Activated CD4-positive, alpha-beta T cell treated with anti-CD3 and anti-CD28 coated beads, Interleukin-2, amount 50 U/mL, for 4 hours (primary cell): ENCODE data around the gene SLC43A1.
A peak's percentile ranks its signal among the peaks of the same experiment; 100 is the strongest.
"Not testable (repeated sequence)": the region's sequence is repeated elsewhere in the genome, so short reads cannot be mapped to it uniquely, and the experiment has no call there.

ENCODE experiments used
- DNase-seq, 2 experiments: peaks; one replicate each; pipeline ENCODE4 v3.0.0-alpha.2; 2020

SLC43A1 gene

GRCh38 chr11:57515332-57516060 lies at the start of gene SLC43A1:
Gene SLC43A1, minus strand, starts transcription at chr11:57515702. Its CDS starts 1,591 bp downstream, at chr11:57514111.
- DNase-seq, result peak; percentile 6 to 9

- no peak for DNase-seq
Observed at GRCh38 chr11:57562596-57562995, 47.1 kb upstream of the SLC43A1 start.

GRCh38 chr11:57560146-57560545 lies 44.6 kb upstream of the SLC43A1 start:
- DNase-seq, result no peak

- no peak for DNase-seq
Observed at GRCh38 chr11:57556041-57556440, 40.5 kb upstream of the SLC43A1 start.

GRCh38 chr11:57555393-57555792 lies 39.9 kb upstream of the SLC43A1 start:
- no peak for DNase-seq

DNA sequence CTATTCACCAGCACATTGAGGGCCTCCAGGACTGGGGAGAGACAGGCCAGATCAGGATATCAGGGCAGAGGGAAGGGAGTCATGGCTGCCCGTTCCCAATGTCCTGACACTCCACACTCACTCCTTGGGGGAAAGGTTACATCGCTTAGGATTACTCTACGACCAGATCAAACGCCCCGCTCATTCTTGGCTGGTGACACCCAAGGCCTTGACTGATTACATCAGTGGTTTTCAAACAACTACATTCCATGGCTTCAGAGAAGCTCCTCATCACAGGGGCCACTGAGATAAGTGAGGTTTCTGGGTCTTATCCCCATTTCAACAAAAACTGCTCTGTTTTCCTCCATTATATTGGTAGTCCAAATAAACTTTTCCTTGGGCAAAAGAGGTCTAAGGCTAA lies 37.0 kb upstream of the SLC43A1 start:
- DNase-seq, result no peak

DNA sequence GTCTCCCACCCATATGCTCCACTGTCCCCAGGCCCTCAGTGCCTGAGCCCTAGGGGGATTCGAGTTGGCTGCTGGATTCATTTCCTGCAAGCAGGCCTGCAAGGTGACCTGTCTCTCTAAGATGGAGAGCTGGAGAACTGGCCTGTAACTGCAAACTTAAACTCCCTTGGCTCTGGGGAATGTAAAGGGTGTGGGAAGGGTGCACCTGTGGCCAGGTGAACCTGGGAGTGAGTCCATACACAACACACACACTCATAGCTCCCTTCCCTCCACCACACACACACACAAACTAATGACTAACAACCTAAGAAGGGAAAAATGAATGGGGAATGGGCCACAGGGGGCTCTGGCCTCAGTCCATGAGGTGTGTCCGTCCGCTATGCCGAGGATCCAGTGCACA lies 36.4 kb upstream of the SLC43A1 start:
- DNase-seq, result no peak

DNA sequence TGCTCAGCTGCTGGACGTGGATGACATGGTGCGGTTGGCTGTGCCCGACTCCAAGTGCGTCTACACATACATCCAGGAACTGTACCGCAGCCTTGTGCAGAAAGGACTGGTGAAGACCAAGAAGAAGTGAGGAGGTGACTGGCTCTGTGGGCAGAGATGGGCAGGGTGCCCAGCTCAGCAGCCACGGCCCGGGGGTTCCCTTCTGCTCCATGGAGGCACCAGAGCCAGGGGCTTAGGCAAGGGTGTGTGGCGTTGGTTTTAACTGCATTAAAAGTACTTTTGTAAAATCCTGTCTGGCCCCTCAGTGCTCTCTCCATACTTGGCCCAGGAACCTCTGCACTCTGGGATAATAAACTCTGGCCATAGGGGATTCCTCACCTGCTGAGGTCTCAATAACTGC lies 34.5 kb upstream of the SLC43A1 start:
- DNase-seq, result no peak

DNA sequence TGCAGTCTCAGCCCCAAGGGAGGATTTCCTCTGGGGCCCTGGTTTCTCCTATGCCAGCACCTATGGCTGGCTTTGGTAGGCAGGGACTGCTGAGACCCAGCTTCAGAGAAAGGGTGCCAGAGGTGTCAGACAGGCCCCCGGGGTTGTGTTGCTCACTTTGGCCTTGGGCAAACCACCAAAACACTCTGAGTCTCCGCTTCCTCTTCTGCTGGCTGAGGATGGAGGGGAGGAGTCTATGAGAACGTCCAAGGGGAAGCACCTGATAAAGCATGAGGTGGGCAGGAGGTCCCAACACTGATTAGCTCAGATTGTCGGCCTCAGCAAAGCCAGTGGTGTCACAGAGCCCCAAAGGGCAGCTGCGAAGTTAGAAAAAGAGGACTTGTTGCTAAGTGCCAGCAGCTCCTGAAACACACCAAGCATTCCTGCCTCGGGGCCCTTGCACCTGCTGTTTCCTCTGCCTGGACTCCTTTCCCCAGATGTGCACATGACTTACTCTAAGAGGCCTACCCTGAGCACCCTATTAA lies 32.4 kb upstream of the SLC43A1 start:
- no peak for DNase-seq

DNA sequence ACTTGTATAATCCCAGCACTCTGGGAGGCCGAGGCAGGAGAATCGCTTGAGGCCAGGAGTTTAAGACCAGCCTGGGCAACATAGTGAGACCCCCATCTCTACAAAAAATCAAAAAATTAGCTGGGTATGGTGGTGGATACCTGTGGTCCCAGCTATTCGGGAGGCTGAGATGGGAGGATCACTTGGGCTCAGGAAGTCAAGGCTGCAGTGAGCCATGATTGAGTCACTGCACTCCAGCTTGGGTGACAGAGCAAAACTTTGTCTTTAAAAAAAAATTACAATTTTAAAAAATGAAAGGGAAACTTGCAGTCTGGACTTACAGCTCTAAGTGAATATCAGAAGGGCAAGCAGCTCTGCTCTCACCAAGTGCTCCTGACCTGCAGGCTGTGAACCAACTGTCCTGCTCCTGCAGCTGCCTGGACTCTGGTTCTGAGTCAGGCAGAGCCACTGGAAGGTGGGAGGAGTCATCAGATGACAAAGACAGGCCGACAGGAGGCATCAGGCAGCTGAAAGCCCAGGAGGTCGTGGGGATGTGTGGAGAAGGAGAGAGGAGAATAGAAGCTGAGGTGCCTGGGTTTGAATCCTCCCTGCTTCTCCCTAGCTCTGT lies 31.5 kb upstream of the SLC43A1 start:
- DNase-seq, result no peak

GRCh38 chr11:57546451-57546850 lies 30.9 kb upstream of the SLC43A1 start:
- no peak for DNase-seq

DNA sequence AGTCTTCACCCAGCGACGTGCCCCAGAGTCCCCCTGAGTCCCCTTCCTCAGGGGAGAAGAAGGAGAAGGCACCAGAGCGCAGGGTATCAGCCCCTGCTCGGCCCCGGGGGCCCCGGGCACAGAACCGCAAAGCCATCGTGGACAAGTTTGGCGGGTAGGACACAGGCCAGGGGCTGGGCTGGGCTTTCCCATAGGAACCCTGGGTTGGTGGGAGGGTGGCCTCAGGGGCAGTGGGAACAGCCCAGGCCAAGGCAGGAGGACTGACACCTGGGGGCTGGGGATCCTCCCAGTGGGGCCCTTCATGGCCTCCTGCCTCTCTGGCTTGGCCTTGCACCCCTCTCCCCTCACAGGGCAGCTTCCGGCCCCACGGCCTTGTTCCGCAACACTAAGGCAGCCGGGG lies 30.4 kb upstream of the SLC43A1 start:
- no peak for DNase-seq

GRCh38 chr11:57544566-57544965 lies 29.1 kb upstream of the SLC43A1 start:
- DNase-seq, result no peak

DNA sequence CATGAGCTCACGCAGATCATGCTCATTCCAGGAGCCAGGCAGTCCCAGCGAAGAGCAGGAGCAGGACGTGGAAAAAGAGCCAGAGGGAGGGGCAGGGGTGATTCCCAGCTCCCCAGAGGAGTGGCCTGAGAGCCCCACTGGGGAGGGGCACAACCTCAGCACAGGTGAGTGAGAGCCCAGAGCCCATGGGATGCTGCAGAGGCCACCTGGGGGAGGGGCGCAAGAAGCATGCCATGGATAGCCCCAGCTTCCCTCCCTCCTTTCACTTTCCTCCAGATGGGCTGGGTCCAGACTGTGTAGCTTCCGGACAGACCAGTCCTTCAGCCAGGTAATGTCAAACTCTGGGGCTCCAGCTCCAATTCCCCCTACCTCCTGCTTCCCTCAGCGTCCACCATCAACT lies 28.1 kb upstream of the SLC43A1 start:
- no peak for DNase-seq

- DNase-seq, result no peak
Observed at GRCh38 chr11:57542582-57542981, 27.1 kb upstream of the SLC43A1 start.

- no peak for DNase-seq
Observed at GRCh38 chr11:57541169-57541568, 25.7 kb upstream of the SLC43A1 start.

DNA sequence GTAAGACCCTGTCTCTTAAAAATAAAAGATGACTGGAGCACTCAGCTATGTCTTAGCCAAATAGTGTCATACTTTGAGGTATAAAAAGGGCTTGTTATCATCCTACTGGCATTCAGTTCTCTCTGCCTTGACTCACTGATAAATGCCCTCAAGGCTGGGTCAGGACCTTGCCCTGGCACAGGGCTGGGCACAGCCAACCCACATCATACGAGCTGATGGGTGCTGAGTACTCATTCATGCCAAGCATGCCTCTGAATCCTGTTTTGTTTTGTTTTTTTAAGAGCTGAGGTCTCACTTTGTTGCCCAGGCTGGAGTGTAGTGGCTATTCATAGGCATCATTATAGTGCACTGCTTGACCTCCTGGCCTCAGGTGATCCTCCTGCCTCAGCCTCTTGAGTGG lies 23.8 kb upstream of the SLC43A1 start:
- DNase-seq, result no peak

DNA sequence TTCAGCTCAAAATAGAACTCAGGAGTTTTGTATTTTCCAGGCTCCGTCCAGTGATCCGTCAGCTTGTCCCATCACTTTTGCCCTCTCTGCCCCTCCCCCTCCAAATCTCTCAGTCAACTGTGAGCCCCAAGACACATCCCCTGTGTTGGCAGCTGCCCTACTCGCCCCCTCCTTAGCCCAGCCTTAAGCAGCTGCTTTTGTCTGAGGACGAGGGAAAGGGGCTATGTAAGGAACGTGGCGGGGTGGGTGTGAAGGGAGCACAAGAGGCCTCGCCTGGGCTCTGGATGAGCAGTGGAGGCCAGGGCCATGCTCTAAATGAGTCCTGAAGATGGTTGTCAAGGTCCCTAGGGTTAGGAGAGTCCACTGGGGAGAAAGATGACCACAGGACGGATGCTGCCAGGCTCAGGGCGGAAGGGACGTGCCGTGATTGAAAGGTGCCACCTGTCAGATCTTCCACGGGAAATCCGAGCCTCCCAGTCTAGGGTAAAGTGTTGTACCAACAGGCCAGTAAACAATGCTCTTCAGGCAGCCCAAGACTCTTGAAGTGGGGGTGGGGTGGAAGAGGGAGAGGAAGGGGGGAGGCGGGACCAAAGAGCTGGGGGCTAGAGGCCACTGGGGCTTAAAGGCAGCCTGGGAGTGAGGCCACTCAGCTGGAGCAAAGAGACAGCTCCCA lies 21.6 kb upstream of the SLC43A1 start, which contains the start of gene SMTNL1:
TSS of gene SMTNL1 (plus strand) at position 649 of the 673 bp plus-strand sequence. CDS start 5,048 bp downstream, outside the sequence.
- DNase-seq, result no peak

- not testable (repeated sequence) for DNase-seq
Observed at GRCh38 chr11:57534449-57534848, 18.9 kb upstream of the SLC43A1 start.

GRCh38 chr11:57530596-57531507 lies 15.3 kb upstream of the SLC43A1 start, which contains the start of gene TIMM10:
Gene TIMM10, minus strand, starts transcription at chr11:57530754. Its CDS starts 565 bp downstream, at chr11:57530189.
- peak; percentile 90 to 93 for DNase-seq

GRCh38 chr11:57530215-57530595 lies 14.7 kb upstream of the SLC43A1 start:
- no peak for DNase-seq

GRCh38 chr11:57529012-57529411 lies 13.5 kb upstream of the SLC43A1 start:
- DNase-seq, result no peak
